ENCODE measurements around the gene KIF26B. TPM values are rescaled to one million over a fixed set of nuclear protein-coding genes. Genes with fewer than 3 reads are reported as not detected.

The KIF26B gene
- total and polyA plus RNA-seq, 2 of the 4 experiments (the other 2 are of a cell fraction): 0.53 to 0.54 TPM

DNA sequence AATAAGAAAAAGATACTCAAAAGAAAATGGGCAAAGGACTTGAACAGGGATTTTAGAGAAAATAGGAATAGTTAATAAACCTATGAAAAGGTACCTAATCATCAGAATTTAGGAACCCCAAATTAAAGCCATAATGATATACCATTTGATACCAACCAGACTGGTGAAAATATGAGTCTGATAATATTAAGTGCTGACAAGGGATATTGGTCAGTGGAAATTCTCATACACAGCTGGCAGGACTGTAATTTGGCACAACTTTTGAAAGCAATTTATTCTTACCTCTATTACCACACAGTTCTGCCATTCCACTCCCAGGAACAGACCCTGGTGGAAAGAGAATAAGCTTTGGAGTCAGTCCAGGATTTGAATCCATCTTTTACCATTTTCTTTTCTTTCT, 111.3 kb downstream of the KIF26B start:
- H3K27me3 ChIP-seq (ENCODE audit: control insufficient read depth, insufficient read depth, low read length): no peaks in the 10 kb centered on the region
- H3K14ac ChIP-seq (replicated peaks; ENCODE audit: low read depth, low read length): no peak overlapping the region
- CTCF ChIA-PET: no interaction called here
- no peak for TF ChIP-seq FOS (IDR thresholded peaks at IDR 0.05; ENCODE audit: low read depth, low read length)
- TF ChIP-seq MAFK (IDR thresholded peaks at IDR 0.05; ENCODE audit: low read depth, low read length): peak; percentile 39
- no peaks in the 10 kb centered on the region for H3K36me3 ChIP-seq (ENCODE audit: control insufficient read depth, insufficient read depth, low read length)
- BruUV-seq (replicated peaks): no TSS peak
- H2BK120ac ChIP-seq (ENCODE audit: low read depth, low read length): no peak overlapping the region
- intact Hi-C loops (cut with micrococcal nuclease) (no loop called here), in situ Hi-C loops (cut with MboI; ENCODE audit: low sequenced_read_pairs) (no loop called here), dilution Hi-C loops (cut with HindIII; ENCODE audit: low sequenced_read_pairs, unreplicated experiment) (no loop called here)
- H2BK5ac ChIP-seq (ENCODE audit: low read depth, low read length, poor library complexity, severe bottlenecking): no peak overlapping the region
- no peak overlapping the region for H3K4ac ChIP-seq (ENCODE audit: low read depth, low read length)
- no peak overlapping the region for H4K8ac ChIP-seq (ENCODE audit: low read depth in 2 of 2, low read length in 2 of 2)
- H2BK15ac ChIP-seq (ENCODE audit: low read depth, low read length): no peak overlapping the region
- peaks cover 2% of the 10 kb centered on the region; the same call in 1 of the 2 replicates for H3K9me3 ChIP-seq (ENCODE audit: control insufficient read depth, insufficient read depth, low read length)
- H3K79me1 ChIP-seq (ENCODE audit: low read depth in 1 of 2, low read length in 2 of 2): no peaks in the 10 kb centered on the region
- H3K4me3 ChIP-seq (ENCODE audit: insufficient read depth, low read depth, low read length): no peak overlapping the region
- no peak overlapping the region for H3K18ac ChIP-seq (ENCODE audit: low read depth, low read length)
- no peak overlapping the region for H3K23ac ChIP-seq (ENCODE audit: low read depth, low read length)
- no peak overlapping the region for H4K5ac ChIP-seq (ENCODE audit: low read depth, low read length)
- DNase-seq (no peak), ATAC-seq (ENCODE audit: low read depth) (no peak)
- H2AFZ ChIP-seq (replicated peaks; ENCODE audit: low read length, poor library complexity): no peak overlapping the region
- H2AK5ac ChIP-seq (ENCODE audit: low read depth, low read length): no peak overlapping the region
- H3K4me1 ChIP-seq (ENCODE audit: control insufficient read depth, insufficient read depth, low read length): no peaks in the 10 kb centered on the region
- POLR2A ChIA-PET (ENCODE audit: unreplicated experiment): no interaction called here
- H4K20me1 ChIP-seq (ENCODE audit: insufficient read depth, low read length): no peaks in the 10 kb centered on the region
- H4K91ac ChIP-seq (ENCODE audit: insufficient read depth, low read depth, low read length): no peak overlapping the region
- H2BK20ac ChIP-seq (ENCODE audit: low read depth, low read length): no peak overlapping the region
- H3K4me2 ChIP-seq (ENCODE audit: low read depth, low read length): no peak overlapping the region
- no peaks in the 10 kb centered on the region for H3K9me1 ChIP-seq (ENCODE audit: insufficient read depth, low read length)
- no peak overlapping the region for H3K56ac ChIP-seq (ENCODE audit: extremely low read depth, insufficient read depth, low read length)
- H3K27ac ChIP-seq (ENCODE audit: insufficient read depth, low read length): no peak overlapping the region
- no peak overlapping the region for H3K9ac ChIP-seq (ENCODE audit: low read depth, low read length)
- no peak overlapping the region for H2AK9ac ChIP-seq (replicated peaks; ENCODE audit: low read depth, low read length, poor library complexity)

Data from IMR-90 (cell line).